HG03039 (cell line): ENCODE data around the gene E2F3.
A peak's percentile ranks its signal among the peaks of the same experiment; 100 is the strongest.

Experiments used
- ATAC-seq: cut with Tn5 transposase; IDR thresholded peaks from one replicate; pipeline ENCODE4 v1.9.1; 2021; ENCODE audit warnings: mild to moderate bottlenecking, moderate library complexity; ENCODE audit not compliant: unreplicated experiment

The E2F3 gene

GRCh38 chr6:20402092-20402341 is 338 bp downstream of the E2F3 start:
- ATAC-seq, result no peak

DNA sequence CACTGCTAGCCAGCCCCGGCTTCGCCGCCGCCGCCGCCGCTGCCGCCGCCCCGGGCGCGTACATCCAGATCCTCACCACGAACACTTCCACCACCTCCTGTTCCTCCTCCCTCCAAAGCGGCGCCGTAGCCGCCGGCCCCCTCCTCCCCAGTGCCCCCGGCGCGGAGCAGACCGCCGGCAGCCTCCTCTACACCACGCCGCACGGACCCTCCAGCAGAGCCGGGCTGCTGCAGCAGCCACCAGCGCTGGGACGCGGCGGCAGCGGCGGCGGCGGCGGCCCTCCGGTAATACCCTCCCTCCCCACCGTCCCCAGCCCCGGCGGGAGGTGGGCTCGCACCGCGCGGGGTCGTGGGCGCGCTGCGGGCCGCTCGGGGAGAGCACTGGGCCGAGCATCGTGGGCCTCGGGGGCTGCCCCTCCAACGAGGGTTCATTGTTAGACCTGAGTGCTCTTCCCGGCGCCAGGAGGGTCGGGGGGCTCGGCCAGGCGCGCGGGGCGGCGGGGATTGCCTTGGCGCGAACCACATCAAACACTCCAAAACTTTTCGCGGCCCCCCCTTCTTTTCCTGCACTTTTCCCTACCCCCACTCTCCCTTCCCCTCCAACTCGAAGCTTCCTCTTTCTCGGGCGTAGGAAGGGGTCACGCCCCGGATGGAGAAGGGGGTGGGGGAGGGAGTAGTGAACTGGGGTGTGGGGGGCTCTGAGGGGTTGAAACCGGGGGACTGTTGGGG is 827 bp downstream of the E2F3 start:
- no peak for ATAC-seq

DNA sequence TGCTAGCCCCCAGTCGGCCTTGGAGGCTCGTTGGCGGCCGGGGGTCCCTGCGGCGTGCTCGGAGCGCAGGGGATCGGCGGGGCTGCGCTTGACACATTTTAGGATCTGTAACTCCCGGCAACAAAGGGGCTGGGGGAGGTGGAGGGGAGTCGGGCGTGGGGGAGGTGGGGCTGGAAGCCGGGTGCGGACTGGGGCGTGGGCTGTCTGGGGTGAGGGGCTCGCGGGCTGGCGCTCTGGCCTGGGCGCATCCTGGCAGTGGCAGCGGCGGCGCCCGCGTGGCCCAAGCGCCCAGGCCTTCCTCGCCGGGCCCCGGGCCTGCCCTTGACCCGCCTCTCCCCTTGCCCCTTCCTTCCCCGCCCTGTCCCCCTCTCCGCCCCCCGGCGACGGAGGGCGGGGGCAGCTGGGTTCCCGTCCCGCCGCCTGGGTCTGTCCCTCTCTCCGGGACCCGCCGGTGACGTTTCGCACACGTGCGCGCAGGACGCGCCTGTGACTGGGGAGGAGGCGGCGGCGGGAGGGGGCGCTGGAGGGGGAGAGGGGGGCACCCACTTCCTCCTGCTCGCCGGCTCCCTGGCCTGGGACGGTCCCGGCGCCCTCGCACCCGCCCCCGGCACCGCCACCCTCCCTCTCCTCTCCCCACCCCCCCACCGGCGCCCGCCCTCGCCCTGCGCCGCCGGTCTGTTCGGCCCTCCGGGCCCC is 1.5 kb downstream of the E2F3 start:
- peak; percentile 42 for ATAC-seq

DNA sequence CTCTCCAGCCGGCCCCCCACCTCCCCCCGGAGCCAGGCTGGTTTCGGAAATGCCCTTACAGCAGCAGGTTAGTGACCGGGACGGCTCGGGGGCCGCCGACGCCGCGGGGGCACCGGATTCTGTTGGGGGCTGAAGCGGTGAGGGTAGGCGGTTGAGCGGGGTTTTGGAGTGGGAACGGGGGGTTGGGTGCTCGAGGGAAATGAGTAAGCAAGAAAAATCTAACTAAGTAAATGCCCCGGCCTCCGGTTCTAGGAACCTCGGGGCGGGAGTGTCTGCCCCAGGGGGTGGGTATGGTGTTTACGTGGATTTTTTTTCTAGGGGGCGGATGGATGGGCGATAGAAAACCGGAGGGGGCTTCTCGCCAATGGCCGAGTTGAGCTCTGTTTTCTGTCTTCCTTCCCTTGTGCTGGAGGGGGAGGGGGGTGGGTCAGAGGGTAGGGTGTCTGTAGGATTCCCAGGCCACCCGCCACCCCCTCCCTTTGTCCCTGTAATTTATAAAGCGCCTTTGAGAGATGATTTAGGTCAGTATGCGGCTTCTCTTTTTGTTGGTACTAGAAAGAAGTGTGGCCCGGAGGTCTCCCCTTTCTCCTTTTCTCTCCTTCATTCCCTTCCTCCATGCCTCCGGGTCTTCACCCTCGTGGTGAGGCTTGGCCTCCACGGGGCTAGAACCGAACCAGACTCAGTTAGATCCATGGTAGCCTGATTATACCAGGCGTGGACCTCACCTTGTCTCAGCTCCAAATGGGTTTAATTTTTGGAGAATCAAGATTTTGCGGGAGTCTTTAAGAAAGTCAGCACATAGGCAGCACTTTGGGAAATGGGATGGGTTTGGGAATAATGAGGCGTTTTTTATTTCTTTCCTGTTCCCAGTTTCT is 2.3 kb downstream of the E2F3 start:
- peak; percentile 1 for ATAC-seq

DNA sequence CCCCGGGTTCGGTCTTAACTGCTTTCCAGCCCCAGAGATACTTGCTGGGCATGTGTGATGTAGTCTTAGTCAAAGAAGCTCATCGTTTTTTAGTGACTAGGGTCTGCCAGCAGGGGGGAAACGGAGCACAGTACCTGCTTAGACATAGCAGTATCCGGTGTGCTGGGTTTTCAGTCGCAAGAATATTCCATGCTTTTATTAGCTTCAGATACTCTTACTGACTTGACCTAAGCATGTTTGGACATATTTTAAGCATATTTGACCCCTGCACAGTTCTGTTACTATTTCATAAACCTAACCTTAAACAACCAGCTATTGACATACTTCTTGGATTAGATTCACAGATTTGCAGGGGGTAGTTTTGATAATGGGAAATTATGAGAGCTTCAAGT is 3.0 kb downstream of the E2F3 start:
- peak; percentile 19 for ATAC-seq

DNA sequence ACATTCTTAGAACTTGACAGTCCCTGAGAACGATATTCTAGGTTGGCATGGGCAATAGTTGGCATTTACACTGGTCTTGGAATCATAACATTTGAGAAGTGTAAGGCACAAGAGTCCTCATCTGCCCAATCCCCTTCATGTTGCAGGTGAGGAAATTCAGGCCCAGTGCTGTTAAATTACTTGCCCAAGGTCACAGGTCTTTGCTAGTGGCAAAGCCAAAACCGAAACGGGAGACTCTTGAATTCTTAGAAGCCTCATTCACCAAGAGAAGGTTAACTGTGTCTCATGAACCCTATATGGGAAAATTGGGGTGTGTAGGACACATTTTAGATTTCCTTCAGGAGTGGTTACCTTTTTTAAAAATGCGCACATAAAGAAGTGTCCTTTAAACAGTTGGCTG is 7.2 kb downstream of the E2F3 start:
- no peak for ATAC-seq

DNA sequence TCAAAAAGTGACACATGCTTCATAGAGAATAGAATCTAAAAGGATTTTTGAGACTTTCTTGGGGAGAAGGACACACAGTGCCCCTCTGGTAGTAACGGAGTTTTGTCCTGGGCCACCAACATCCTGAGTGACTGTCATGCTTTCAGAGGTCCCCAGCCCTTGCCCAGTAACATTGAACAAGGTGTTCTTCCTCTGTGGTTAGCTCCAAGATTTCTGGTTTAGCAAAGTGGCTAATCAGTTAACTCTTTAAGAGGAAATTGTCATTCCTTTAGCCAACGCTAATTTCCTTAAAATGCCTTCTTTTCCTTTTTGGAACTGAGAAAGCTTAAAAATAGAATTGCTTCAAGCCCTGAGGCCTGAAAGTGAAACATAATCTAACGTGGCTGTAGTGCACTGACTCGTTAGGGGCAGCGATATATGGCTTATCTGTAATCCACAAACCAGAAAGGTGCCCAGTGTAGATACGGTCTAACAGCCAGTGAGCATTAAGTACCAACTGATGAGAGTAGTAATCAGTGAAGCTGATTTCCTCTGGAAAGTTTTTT is 7.8 kb downstream of the E2F3 start:
- ATAC-seq, result peak; percentile 87

DNA sequence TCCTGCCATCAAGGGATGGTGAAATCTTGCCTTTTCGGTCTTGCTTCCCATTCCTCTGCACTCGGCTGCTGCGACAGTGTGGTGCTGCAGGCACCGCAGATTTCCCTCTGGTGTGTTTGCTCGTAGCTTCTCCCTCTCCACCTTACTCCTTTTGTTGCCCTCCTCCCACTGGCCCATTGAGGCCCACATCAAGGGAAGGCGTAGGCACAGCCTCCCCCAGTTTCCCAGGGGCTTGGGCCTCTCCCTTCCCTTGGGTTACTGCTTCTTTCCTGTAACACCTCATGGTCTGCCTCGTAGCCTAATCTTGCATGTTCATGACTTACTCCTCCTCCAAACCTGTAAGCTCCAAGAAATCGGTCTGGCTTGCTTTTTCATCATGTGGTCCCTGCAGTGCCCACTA is 9.9 kb downstream of the E2F3 start:
- no peak for ATAC-seq

DNA sequence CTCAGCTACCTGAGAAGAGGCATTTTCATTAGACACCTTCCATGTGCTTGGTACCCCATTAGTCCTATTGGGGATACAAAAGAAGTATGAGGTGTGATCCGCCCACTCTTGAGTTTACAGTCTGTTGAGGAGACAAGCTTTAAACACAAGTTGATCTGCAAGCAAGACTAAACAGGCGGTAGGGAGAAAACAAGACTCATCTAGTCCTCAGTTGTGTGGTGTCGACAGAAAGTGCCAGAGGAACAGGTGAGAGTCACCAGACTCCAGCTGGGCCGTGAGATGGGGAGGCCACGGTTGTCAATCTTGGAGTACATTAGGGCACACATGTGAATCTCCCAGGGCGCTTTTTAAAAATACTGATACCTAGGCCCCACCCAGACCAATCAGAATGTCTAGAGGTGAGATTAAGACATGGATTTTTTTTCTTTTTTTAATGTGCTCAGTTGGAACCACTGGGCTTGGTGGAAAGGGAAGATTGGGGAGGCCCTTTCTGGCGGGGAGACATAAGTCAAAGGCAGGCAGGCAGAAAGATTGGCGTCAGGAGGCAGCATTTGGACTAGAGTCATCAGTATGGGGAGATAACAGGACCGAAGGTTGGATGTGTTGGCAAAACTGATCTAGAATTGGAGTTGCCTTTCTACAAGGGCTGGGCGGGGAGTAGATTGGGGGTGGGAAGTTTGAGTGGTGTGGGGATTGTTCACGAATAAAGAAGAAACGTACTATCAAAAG is 10.4 kb downstream of the E2F3 start:
- ATAC-seq, result no peak

DNA sequence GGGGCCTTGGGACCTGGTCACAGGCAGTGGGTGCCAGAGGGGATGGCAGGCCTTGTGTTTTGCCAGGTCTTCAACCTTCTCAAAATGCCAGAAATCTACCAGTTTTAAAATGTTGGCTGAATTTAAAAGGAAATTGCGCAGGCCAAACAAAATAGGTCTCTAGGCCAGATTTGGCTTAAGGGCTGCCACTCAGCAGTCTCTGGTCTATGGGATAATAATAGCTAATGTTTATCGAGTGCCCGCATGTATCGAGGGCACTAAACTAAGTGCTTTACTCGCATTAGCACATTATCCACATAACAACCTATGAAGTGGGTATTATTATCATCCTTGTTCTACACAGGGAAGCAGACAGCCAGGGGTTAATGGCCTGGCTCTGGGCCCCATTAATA is 11.0 kb downstream of the E2F3 start:
- ATAC-seq, result no peak

- ATAC-seq, result no peak
Observed at GRCh38 chr6:20413826-20414225, 12.1 kb downstream of the E2F3 start.

DNA sequence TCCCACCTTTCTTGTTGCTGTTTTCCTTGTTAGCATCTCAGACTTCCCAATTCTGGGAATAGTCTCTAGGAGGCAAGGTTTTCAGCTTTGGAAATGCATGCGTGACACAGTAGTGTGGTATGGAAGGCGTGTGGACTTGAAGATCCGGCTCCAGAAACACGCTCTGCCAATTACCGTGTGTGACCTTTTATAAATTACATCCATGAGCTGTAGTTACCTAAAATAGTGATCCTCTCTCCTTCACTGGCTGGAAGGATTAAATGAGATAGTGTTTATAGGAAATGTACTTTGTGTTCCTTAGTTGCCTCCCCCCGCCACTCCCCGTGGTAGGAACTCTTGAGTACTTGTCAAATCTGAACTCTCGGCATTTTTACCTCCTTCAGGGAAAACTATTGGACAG is 13.0 kb downstream of the E2F3 start:
- ATAC-seq, result no peak

DNA sequence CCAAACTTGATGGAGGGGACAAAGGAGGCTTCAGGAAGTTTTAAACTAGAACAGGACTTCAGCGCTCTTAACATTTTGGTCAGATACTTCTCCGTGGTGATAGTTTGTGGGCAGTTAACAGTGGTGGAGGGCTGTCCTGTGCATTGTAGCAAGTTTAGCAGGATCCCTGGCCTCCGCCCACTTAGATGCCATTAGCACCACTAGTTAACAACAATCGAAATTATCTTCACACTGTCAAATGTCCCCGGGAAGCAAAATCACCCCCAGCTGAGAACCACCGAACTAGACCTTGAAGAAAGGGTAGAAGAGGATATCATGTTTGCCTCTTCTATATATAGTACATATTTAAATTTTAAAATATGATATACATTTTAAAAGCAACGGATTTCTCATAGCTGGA is 13.6 kb downstream of the E2F3 start:
- no peak for ATAC-seq

DNA sequence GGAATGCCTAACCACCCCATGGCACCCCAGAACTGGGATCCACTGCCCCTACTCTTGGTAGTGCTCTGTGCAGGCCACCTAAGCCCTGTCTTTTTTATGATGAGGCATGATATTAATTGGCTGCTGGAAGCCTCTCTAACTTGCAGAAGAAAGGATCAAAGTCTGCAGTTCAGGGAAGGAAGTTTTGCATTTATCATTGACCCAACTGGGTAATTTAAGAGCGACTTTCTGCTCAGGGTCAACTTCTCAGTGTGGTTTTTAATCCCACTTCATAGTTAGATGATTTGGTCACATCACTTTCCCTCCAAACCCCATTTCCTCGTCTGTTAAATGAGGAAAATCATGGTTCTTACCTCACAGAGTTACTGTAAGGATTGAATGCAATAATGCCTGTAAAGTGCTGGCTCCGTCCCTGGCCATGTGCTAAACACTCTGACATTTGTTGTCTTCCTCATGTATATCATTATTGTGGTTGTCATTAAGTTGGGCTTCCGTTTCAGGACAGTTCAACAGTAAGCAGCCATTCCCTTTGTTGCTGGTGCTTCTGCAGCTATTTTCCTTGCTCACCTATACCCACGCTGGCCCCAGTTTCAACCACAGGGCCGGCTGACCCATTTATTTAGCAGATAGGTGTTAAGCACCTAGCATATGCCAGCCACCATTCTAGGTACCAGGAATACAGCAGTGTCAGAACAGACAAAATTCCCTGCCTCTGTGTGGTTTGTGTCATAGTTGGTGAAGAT is 14.2 kb downstream of the E2F3 start:
- no peak for ATAC-seq

GRCh38 chr6:20416567-20417345 is 15.1 kb downstream of the E2F3 start:
- ATAC-seq, result no peak

DNA sequence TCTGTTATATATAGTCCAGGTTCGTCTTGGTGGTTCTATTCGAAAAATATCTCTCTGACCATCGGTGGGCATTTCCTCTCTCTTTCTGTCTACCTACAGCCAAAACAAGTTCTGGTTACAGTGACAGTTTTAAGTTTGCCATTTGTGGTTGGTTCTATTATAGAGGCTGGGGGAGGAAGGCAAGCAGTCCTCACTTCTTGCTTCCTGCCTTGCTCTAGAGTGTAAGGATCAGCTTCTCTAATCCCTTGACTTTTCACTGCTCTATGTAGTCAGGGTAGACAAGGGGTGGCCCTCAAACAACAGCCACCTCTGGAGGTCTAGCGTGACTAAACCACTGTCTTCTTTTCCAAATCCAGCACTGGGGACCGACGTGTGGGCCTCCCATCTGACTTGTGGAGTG is 16.1 kb downstream of the E2F3 start:
- no peak for ATAC-seq

- ATAC-seq, result no peak
Observed at GRCh38 chr6:20426177-20427082, 24.8 kb downstream of the E2F3 start.

DNA sequence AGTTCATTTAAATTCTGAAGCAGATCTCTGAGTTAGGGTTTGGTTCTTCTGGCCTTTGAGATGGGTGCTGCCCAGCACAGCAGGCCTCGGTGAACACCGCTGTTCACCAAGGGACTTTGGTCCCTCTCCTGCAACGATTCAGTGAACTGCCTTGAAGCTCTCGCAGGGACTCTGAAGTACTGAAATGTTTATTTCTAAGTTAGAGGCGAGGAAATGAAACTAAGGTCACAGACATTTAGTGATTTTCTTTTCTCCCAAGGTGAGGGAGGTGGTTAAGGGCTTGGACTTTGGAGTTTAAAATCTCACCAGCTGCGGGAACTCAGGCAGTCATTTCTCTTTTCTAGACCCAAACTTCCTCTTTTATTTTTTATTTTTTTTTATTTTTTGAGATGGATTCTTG is 26.2 kb downstream of the E2F3 start:
- peak; percentile 85 for ATAC-seq

DNA sequence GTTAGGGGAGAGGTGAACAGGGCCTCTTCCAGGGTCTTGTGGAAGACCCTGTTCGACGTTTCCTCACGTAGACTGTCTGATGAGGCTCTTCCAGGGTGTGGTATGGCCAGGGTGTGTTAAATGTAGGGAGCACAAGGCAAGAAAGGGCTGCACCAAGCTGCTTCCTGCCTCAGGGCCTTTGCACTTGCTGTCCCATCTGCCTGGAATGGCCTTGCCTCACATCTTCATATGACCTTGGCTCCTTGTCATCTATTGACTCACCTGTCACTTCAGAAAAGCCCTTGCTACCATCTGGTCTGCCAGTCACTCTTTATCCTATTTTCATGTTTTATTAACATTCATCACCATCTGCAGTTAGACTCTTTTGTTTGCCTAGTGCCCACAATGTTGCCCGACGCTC is 31.0 kb downstream of the E2F3 start:
- no peak for ATAC-seq
